HG02981 (cell line): ENCODE results near the gene ACVR2A.

Source experiments
- ATAC-seq: cut with Tn5 transposase; IDR thresholded peaks from one replicate; pipeline ENCODE4 v1.9.1; 2021; ENCODE audit warnings: mild to moderate bottlenecking, moderate library complexity; ENCODE audit not compliant: unreplicated experiment

ACVR2A gene

DNA sequence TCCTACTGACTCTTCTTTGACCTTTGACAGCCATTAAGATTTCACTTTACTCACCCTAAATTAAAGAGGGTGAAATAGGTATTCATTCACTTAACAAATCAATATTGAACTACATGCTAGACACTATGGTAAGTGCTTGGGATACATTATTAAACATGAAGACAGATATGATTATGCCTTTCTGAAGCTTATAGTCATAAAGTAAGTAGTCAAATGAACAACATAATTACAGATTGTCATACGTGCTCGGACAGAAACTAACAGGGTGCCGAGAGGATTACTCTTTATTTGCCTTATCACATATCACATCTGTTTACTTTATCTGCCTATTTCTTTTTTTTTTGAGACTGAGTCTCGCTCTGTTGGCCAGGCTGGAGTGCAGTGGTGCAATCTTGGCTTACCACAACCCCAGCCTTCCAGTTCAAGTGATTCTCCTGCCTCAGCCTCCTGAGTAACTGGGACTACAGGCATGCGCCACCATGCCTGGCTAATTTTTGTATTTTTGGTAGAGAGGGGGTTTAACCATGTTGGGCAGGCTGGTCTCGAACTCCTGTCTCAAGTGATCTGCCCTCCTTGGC is 9.8 kb downstream of the ACVR2A start:
- ATAC-seq: no peak

GRCh38 chr2:147855316-147855715 is 10.5 kb downstream of the ACVR2A start:
- no peak for ATAC-seq

DNA sequence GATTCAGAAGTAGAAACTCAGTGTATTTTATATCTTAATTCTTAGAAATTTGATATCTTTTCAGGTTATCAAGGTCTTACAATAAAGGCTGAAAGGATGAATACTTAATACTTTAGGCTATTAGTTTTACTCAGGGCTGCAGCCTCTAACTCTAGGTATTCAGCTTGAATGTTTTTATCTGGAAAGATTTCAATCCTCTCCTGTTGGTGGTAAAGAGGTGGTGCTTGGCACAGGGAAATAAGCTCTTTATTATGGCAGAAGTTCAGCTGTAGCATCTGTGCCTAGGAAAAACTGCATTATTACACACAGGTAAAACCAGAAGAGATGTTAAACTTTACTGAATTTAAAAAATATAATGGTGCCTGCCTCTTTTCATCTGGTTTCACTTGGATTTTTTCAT is 11.1 kb downstream of the ACVR2A start:
- ATAC-seq: no peak

- no peak for ATAC-seq
Measured at GRCh38 chr2:147860009-147860408, 15.2 kb downstream of the ACVR2A start.

DNA sequence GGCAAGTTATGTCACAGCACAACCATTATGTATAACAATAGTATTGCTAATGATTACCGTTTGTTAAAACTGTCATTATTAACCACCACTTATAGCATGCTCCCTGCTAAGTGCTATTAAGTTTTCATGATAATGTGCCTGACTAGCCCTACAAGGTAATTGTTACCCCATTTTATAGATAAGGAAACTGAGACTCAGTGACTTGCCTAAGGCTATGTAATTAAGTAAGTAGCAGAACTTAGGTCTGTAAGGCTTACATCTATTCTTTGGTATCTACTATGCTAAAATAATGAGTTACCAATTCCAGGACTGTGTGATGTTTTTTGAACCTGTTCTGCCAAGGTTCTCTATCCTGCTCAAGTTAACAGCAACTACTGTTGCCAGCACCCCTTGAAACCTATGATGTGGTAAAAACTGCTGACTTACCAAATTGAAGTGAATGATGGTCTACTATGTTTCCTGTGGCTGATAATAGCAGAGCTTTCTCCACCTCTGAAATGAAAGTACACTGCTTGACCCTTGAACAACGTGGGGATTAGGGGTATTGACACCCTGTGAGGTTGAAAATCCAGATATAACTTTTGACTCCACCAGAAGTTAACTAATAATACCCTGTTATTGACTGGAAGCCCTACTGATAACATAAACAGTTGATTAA is 18.2 kb downstream of the ACVR2A start:
- no peak for ATAC-seq

DNA sequence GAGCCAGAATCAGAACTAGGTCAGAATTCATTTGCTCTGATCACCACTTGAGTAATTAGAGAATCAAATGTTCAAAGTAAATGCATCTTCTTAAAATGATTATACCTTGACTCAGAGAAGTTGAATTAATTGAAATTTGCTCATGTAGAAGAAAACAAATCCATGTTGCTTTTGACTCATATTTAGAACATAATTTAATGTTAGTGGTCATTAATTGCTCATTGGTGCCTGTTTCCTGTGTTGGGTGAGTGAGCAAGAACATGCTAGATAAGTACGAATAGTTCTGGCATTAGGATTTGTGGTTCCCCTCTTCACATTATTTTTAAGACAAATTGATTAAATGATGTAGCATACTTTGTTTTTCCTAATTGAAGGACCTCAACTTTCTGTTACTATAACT is 19.0 kb downstream of the ACVR2A start:
- no peak for ATAC-seq

- ATAC-seq: no peak
Measured at GRCh38 chr2:147865560-147865959, 20.7 kb downstream of the ACVR2A start.

DNA sequence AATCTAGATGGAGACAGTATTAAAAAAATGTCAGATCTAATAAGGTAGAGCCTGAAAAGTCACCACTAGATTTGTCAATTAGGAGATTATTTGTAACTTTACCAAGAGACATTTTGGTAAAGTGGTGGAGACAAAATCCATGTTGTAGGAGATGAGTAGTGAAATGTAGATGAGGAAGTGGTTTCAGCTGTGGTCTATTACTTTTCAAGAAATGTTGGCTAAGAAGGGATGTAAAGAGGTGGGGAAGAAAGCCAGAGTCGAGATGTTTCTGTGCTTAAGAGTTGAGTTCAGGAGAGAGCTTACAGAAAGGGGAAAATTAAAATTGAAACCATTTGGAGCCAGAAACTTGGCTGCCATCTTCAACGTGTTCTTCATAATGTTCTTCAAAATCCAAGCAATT is 22.2 kb downstream of the ACVR2A start:
- ATAC-seq: no peak

DNA sequence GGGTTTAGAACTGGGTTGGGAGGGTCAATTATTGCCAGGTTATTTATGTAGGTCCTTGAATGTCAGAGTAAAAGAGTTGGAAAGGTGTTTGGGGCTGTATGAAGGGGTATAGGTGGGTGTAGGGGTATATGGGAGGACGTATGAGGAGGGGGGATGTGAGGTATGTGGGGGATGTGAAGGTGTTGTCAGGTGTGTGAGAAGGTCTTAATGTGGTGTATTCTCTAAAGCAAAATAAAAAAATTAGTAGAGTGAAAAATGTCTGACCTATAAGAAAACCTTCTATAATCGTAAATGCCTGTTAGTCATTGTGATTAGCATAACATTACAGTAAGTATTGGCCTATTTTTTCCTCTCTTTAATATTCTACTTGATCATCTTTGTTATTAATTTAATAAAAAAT is 25.1 kb downstream of the ACVR2A start:
- ATAC-seq: no peak

DNA sequence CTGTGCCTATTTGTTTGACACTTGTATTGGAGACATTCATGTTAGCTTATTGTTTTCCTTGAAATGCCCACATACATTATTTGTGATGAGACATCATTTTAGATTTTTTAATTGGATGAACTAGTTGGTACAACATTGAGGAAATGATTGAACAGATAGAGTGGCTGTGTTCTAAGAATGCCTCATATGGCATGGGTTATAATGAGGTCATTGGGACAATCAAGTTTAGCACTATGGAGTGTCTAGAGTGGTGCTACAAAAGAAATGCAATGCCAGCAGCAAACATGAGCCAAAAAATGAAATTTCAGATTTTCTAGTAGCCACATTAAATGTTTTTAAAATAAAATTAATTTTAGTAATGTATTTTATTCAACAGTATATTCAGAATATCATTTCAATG is 28.1 kb downstream of the ACVR2A start:
- ATAC-seq: no peak

DNA sequence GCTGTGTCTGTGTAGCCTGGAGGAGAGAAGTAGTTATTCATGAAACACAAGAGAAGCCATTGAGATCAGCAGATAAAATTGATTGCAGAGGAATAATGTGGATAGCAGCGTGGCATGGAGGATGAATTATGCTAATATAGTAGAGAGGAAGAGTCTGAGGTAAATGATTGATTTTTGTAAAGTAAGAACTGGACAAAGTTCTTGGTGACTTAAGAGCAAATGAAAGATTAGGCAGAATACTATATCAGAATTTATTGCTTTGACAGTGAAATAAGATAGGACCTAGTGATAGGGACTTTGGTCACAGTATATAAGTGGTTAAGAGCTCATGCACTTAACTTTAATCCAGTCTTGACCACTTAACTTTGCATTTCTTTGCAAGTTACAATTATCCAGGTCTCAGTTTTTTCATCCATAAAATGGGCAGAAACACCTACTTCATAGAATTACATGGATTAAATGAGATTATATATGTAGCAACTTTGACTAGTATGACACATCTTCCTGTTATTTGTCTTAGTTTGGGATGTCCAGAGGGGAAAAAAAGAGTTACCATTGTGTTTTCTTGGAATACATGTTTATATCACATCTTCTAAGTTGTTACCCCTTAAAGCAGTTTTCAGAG is 29.1 kb downstream of the ACVR2A start:
- no peak for ATAC-seq

DNA sequence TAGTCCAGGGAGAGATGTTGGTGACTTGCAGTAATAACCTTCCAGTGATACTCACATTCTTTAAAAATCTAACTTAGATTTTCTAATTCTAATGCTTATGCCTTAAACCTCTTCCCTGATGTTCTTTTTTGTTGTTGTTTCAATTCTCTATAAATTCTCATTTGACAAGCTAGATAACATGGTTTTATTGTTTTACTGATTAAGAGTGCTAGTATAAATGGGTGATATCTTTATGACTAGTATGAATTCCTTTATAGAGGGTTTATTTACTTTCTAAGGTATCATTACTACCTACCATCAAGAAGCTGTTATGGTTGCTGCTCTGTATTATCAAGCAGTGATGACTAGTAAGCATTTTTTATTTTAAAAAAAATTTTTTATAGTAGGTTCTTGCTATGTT is 35.0 kb downstream of the ACVR2A start:
- no peak for ATAC-seq

DNA sequence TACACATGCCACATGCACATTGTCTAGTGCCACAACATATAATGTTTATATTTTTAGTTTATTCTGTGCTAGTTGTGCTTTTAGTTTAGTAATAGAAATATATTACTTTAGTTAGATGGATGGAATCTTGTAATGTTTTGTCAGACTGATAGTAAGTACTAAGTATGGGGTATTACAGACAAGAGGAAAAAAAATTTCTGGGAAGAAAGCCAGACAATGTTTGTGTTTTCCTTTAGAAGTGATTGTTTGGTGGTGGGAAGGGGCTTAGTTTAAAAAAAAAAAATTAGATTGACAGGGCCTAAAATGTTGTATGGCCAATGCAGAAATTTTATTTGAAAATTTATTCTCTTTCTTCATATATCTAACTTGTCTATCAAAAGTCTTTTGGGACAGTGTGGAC is 37.8 kb downstream of the ACVR2A start:
- no peak for ATAC-seq

DNA sequence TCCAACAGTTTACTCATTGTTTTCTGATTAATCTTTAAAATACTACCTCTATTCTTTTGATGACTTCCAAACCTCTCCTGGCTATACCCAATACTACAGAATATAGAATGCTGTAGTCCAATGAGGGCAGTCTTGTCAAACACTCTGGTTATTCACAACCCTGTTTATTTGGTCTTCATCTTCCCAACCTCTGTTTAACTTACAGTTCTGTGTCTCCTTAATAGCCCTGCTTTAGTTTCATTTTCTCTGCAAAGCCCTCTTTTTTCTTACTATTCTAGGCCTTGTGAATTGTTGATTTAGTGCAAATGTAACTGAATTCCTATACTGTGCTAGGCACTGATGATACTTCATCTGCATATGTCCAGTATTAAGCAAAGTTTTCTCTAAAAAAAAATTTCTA is 40.0 kb downstream of the ACVR2A start:
- no peak for ATAC-seq

DNA sequence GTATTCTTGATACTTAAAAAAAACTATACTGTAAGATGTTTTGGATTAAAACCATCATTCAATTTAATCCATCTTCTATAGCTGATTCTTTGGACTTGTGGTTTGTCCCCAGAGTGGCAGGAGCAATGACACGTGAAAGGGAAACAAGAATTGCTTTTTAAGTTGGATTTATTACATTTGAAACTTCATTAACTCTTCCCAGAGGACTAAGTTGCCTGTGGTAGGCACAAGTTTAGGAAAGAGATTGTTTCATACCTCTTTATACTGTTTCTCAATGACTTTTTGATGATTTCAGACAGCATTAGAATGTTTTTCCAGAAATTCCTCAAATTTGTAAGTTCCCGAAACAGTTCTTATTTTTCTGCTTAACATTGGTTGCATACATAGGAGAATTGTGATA is 41.3 kb downstream of the ACVR2A start:
- no peak for ATAC-seq

DNA sequence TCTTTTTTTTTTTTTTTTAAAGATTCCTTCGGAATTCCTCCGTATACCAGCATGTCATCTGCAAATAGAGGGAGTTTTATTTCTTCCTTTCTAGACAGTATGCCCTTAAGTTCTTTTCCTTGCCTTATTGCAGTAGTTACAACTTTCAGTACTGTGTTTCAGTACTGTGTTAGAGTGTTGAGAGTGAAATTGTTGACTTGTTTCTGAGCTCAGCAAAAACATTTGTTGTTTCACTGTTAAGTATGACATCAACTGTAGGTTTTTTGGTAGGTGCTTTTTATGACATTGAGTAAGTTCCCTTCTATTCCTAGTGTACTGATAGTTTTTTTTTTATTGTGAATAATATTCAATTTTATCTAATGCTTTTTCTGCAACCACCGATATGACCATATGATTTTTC is 43.9 kb downstream of the ACVR2A start:
- ATAC-seq: no peak

DNA sequence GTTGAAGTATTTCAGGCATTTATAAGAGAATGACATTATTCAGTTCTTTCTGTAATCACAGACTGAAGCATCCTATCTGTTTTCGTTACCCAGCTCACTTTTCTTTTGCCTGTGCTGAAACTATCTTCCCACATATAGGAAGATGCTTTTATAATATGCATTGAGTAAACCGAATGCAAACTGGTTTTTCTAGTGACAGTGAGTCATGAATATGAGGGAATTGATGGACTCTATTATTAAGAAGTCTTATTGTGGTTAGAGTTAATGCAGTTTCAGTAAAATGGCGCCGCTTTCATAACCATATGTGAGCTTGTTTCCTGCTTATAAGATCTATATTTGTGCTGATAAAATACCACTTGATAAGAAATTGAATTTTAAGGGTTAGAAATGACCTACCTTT is 59.2 kb downstream of the ACVR2A start:
- no peak for ATAC-seq

DNA sequence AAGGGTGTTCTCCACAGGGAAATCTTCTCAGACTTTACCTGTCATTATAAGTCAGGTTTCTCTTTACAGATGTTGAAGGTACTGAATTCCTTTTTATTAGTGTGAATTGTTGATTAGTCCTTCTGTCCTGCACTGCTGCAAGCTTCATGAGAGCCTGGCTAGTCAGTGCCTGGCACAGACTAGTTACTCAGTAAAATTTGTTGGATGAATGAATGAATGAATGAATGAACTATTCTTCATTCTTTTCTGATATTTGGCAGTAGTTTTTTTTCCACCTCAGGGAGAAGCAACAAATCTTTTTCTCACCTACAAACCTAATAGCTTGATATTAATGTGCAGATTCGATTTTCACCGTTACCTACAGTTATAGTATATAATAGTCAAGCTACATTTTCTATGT is 64.3 kb downstream of the ACVR2A start:
- ATAC-seq: no peak

DNA sequence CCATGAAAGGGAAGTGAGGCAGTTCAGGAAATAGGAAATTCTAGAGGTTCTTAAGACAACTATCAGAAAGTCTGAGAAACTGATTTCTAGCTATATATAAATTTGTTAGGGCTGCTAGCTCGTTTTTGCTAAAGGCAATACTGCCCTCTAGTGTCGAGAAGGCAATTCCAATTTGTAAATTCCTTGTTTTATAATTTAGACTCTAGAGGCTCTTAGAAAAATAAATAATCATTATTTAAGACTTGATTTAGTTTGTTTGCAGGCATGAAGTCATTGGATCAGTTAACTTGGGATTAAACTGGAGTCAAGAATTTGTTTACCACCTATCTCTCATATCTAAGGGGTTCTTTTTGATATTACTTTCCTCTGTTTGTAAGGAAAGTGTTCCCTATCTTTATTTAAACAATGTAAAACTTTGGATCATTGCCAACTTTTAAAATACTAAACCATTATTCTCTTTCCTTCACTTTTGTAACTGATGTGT is 66.2 kb downstream of the ACVR2A start:
- no peak for ATAC-seq

DNA sequence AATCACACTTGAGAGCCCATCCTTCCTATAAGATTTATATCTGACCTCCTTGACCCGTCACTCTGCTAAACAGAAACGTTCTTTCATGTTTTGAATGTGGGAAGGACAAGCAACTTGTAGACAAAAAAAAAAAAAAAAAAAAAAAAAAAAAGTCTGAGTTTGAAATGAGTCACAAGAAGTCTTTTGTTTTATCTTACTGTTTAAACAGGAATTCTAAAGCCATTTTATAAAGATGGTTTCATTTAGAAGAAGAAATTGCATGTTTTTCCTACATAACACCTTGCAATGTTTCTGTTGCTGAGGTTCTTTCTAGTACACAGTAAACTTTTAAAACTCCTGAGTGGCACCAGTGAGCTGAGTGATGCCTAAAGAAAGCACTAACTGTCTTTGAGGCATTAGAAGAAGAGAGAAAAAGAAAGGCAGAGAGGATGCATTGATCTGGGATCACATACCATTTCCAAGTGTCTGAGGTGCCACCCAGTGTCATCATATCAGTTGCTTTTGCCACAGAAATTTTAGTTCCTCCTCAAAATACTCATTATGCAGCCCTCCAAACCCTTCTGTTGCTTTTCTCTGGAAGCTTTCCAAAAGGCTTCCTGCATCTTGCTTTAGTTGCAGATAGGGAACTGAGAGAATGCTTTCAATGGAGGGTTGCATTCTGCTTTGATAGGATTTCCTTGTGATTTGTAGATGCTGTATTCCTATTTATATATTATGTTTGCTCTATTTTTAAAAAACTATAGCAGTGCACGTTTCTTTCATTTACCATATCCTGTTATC is 69.1 kb downstream of the ACVR2A start:
- ATAC-seq: no peak

GRCh38 chr2:147916067-147916466 is 71.2 kb downstream of the ACVR2A start:
- no peak for ATAC-seq

DNA sequence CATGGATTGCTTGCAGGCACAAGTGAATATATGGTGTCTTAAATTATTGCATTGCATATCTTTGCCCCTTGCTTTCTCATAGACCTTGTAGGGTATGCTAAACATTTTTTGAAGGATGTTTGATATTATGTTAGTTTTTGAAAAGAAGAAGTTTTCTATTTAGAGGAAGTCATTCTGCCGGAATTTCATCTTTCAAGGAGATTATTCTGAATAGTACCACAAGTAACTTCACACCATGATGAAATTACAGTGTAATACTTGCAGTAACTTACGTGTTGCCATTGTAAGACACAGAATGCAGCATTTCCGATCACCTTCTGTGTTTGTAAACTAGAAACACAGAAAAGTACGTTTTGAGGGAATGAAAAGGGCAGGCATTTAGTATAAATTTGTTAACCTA is 71.9 kb downstream of the ACVR2A start:
- ATAC-seq: no peak
